HG03025 (cell line): Measurements from ENCODE around the gene TLR1.
"Not testable (repeated sequence)": the region's sequence is repeated elsewhere in the genome, so short reads cannot be mapped to it uniquely, and the experiment has no call there.

ENCODE experiments used
- ATAC-seq: cut with Tn5 transposase; IDR thresholded peaks from one replicate; pipeline ENCODE4 v1.9.1; 2021; ENCODE audit warnings: mild to moderate bottlenecking, moderate library complexity; ENCODE audit not compliant: unreplicated experiment, low FRiP score

TLR1 gene

GRCh38 chr4:38780833-38781484 lies 23.6 kb downstream of the TLR1 start:
- ATAC-seq: no peak

GRCh38 chr4:38779790-38780189 lies 24.8 kb downstream of the TLR1 start:
- no peak for ATAC-seq

GRCh38 chr4:38777925-38778324 lies 26.7 kb downstream of the TLR1 start:
- ATAC-seq: not testable (repeated sequence)

- no peak for ATAC-seq
These were observed 29.3 kb downstream of the TLR1 start for GRCh38 chr4:38775326-38775725.

- no peak for ATAC-seq
These were observed 30.2 kb downstream of the TLR1 start for GRCh38 chr4:38774181-38774955.

- not testable (repeated sequence) for ATAC-seq
These were observed 34.3 kb downstream of the TLR1 start for GRCh38 chr4:38770281-38770680.

- ATAC-seq: no peak
These were observed 34.7 kb downstream of the TLR1 start for GRCh38 chr4:38769857-38770256.

- no peak for ATAC-seq
These were observed 35.1 kb downstream of the TLR1 start for GRCh38 chr4:38769441-38769840.

GRCh38 chr4:38768968-38769394 lies 35.6 kb downstream of the TLR1 start:
- ATAC-seq: no peak

- not testable (repeated sequence) for ATAC-seq
These were observed 37.7 kb downstream of the TLR1 start for GRCh38 chr4:38766940-38767339.

- no peak for ATAC-seq
These were observed 39.2 kb downstream of the TLR1 start for GRCh38 chr4:38765382-38765781.

- ATAC-seq: no peak
These were observed 40.3 kb downstream of the TLR1 start for GRCh38 chr4:38764277-38764676.

GRCh38 chr4:38762560-38762959 lies 42.0 kb downstream of the TLR1 start:
- ATAC-seq: no peak

- no peak for ATAC-seq
These were observed 44.8 kb downstream of the TLR1 start for GRCh38 chr4:38759790-38760122.

GRCh38 chr4:38759113-38759789 lies 45.3 kb downstream of the TLR1 start:
- ATAC-seq: no peak

- ATAC-seq: no peak
These were observed 46.5 kb downstream of the TLR1 start for GRCh38 chr4:38757945-38758600.

- no peak for ATAC-seq
These were observed 51.4 kb downstream of the TLR1 start for GRCh38 chr4:38752941-38753806.

GRCh38 chr4:38752372-38752940 lies 52.1 kb downstream of the TLR1 start:
- peak; percentile 91 for ATAC-seq

GRCh38 chr4:38751341-38752010 lies 53.1 kb downstream of the TLR1 start:
- no peak for ATAC-seq
